Liver (tissue), 9 donors: ENCODE data around the gene KCNQ1. TPM values are rescaled to one million over a fixed set of nuclear protein-coding genes. Genes with fewer than 3 reads are reported as not detected.

Experiments
- DNase-seq: peaks from one replicate; pipeline ENCODE4 v3.0.0-alpha.2; 2017; ENCODE audit warnings: low spot score
- H3K27ac ChIP-seq, 2 donors: one replicate each; pipeline ENCODE4 v1.7.0; 2013; ENCODE audit warnings: inconsistent platforms in 2 of 2, low read length in 2 of 2, control low read depth in 1 of 2, low read depth in 1 of 2, mild to moderate bottlenecking in 1 of 2
- H3K27me3 ChIP-seq, 4 donors: one replicate each; pipeline versions ENCODE4 v1.6.1 to v1.7.0; 2013; ENCODE audit warnings: low read length in 3 of 4, inconsistent platforms in 1 of 4, mild to moderate bottlenecking in 1 of 4, moderate library complexity in 1 of 4; ENCODE audit not compliant: control insufficient read depth in 4 of 4, insufficient read depth in 4 of 4
- H3K36me3 ChIP-seq, 4 donors: one replicate each; pipeline versions ENCODE4 v1.6.1 to v1.7.0; 2013; ENCODE audit warnings: low read length in 3 of 4, mild to moderate bottlenecking in 3 of 4, low read depth in 1 of 4, moderate library complexity in 1 of 4; ENCODE audit not compliant: control insufficient read depth in 4 of 4, insufficient read depth in 3 of 4
- H3K4me1 ChIP-seq, 4 donors: one replicate each; pipeline versions ENCODE4 v1.6.1 to v1.7.0; 2013; ENCODE audit warnings: low read length in 3 of 4, mild to moderate bottlenecking in 3 of 4, moderate library complexity in 1 of 4; ENCODE audit not compliant: control insufficient read depth in 4 of 4, insufficient read depth in 4 of 4
- H3K4me3 ChIP-seq, 3 donors: one replicate each; pipeline versions ENCODE4 v1.6.1 to v1.7.0; 2013; ENCODE audit warnings: low read length in 3 of 3, control low read depth in 1 of 3, low read depth in 1 of 3, mild to moderate bottlenecking in 1 of 3
- H3K9ac ChIP-seq, 2 donors: one replicate each; pipeline ENCODE4 v1.7.0; 2013; ENCODE audit warnings: low read length in 2 of 2, mild to moderate bottlenecking in 2 of 2, moderate library complexity in 2 of 2, control low read depth in 1 of 2, low read depth in 1 of 2
- H3K9me3 ChIP-seq, 4 donors: one replicate each; pipeline versions ENCODE4 v1.6.1 to v1.7.0; 2013; ENCODE audit warnings: low read length in 3 of 4; ENCODE audit not compliant: control insufficient read depth in 4 of 4
- EGR1 ChIP-seq, 2 donors: IDR thresholded peaks; 2 replicates each; pipeline ENCODE4 v1.6.1; 2016 to 2018; ENCODE audit warnings: antibody characterized with exemption in 2 of 2, low read depth in 2 of 2
- FOXA1 ChIP-seq: IDR thresholded peaks from 2 replicates; pipeline ENCODE4 v1.6.1; 2016; ENCODE audit warnings: antibody characterized with exemption
- GABPA ChIP-seq, 2 donors: IDR thresholded peaks in 1 of 2; conservative IDR thresholded peaks in 1 of 2; 2 replicates each; pipeline ENCODE4 v1.6.1; 2016; ENCODE audit warnings: antibody characterized with exemption in 2 of 2, mild to moderate bottlenecking in 1 of 2, moderate library complexity in 1 of 2
- HNF4A ChIP-seq, 2 donors: conservative IDR thresholded peaks; 2 replicates each; pipeline ENCODE4 v1.6.1; 2016; ENCODE audit warnings: antibody characterized with exemption in 2 of 2, mild to moderate bottlenecking in 2 of 2
- HNF4G ChIP-seq: IDR thresholded peaks from 2 replicates; pipeline ENCODE4 v1.6.1; 2016; ENCODE audit warnings: antibody characterized with exemption
- JUND ChIP-seq, 2 donors: IDR thresholded peaks; 2 replicates each; pipeline ENCODE4 v1.6.1; 2016; ENCODE audit warnings: antibody characterized with exemption in 2 of 2
- NR2F2 ChIP-seq: IDR thresholded peaks from 2 replicates; pipeline ENCODE4 v1.6.1; 2016; ENCODE audit warnings: antibody characterized with exemption
- RAD21 ChIP-seq, 2 donors: IDR thresholded peaks; 2 replicates each; pipeline ENCODE4 v1.6.1; 2016; ENCODE audit warnings: antibody characterized with exemption in 2 of 2, mild to moderate bottlenecking in 2 of 2
- RXRA ChIP-seq, 2 donors: IDR thresholded peaks; 2 replicates each; pipeline ENCODE4 v1.6.1; 2017 to 2018; ENCODE audit warnings: antibody characterized with exemption in 2 of 2, mild to moderate bottlenecking in 1 of 2
- SP1 ChIP-seq: IDR thresholded peaks from 2 replicates; pipeline ENCODE4 v1.6.1; 2018; ENCODE audit warnings: antibody characterized with exemption, mild to moderate bottlenecking
- TAF1 ChIP-seq: conservative IDR thresholded peaks from 2 replicates; pipeline ENCODE4 v1.6.1; 2016; ENCODE audit warnings: antibody characterized with exemption, mild to moderate bottlenecking
- YY1 ChIP-seq: IDR thresholded peaks from 2 replicates; pipeline ENCODE4 v1.6.1; 2016; ENCODE audit warnings: antibody characterized with exemption, mild to moderate bottlenecking
- WGBS: extraction: QIAGEN DNeasy Blood & Tissue Kit; methylation state at CpG from one replicate; pipeline ENCODE4 v1.1.7; 2013; 5-methylcytosine and 5-hydroxymethylcytosine counted together
- polyA plus RNA-seq, 2 donors: library from polyadenylated mRNA; stranded (reverse) in 1 of 2; unstranded in 1 of 2; fragments of 200-250 nt in 1 of 2; fragments of >200 nt in 1 of 2; fragmentation: Nextera tagmentation in 1 of 2; extraction: Ambion mirVana in 1 of 2; gene quantifications; one replicate each; pipeline versions ENCODE4 v1.2.1 to v1.2.3, GENCODE V29; 2013 to 2015
- total RNA-seq, 2 donors: library from RNA; depleted of rRNA; stranded (reverse); fragments of >200 nt; gene quantifications; one replicate each; pipeline ENCODE4 v1.2.3, GENCODE V29; 2014
- TF ChIP-seq, protein P1 (sequence below): IDR thresholded peaks from 2 replicates; pipeline ENCODE4 v1.6.1; 2016; ENCODE audit warnings: antibody characterized with exemption
- TF ChIP-seq, protein P2 (sequence below): IDR thresholded peaks from 2 replicates; pipeline ENCODE4 v1.6.1; 2016; ENCODE audit warnings: antibody characterized with exemption
- TF ChIP-seq, protein P3 (sequence below): IDR thresholded peaks from 2 replicates; pipeline ENCODE4 v1.6.1; 2016; ENCODE audit warnings: antibody characterized with exemption
- TF ChIP-seq, protein P4 (sequence below): fragments of 150-350 bp; IDR thresholded peaks from 2 replicates; pipeline ENCODE4 v1.5.1; 2017; ENCODE audit warnings: improper control_type of control experiment, low read depth, low read length; ENCODE audit not compliant: missing input control
- TF ChIP-seq, protein P5 (sequence below): IDR thresholded peaks from 2 replicates; pipeline ENCODE4 v1.6.1; 2016; ENCODE audit warnings: antibody characterized with exemption, mild to moderate bottlenecking
- donor health status: healthy.
- donor health status: healthy.
- donor health status: healthy.
- donor health status: healthy.
- donor health status: healthy.

The KCNQ1 gene
- total and polyA plus RNA-seq, 4 donors: 0.31 to 2.2 (median 1.5) TPM

DNA sequence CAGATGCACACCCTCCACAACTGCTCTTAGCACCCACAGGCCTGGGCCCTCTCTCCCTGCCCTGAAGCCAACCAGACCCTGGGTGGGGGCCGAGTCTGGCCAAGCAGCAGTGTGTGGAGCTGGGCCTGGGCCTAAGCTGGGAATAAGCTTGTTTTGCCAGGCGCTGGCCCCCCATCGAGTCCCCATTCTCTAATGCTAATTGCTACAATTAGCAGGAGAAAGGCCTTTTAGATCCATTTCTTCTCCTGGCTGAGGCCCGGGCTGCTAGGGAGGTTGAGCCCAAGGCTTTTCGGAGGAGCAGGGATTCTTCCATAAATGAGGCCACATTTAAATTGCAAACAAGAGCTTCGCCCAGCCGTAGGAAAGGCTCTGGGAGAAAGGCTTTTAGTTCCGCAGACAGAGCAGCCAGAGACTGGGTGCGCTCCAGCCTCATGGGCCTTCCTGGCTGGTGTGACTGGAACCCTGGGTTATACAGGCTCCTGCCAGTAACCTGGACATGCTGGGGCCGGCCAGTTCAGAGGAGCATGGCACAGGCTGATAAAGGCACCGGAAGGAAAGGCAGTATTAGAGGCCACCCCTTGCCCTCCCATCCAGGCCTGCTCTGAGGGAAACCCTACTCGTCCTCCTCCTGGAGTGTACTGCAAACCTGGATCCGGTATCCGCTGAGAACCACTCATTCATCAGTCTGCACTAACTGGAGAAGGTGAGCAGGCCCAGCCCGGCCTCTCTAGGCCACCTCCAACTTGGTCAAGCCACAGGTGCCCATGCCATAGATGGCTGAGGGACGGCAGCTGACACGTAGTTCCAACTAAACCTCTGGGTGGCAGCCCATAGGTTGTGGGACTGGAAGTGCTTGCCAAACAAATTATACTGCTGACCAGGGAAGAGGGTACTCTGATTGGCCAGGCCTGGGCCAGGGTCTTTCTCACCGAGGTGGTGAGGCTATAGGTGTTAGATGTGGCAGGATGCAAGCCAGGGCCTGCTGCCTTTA lies 248.8 kb downstream of the KCNQ1 start:
- no peak overlapping the region for H3K27ac ChIP-seq
- no peaks in the 10 kb centered on the region for H3K9me3 ChIP-seq
- no peak for DNase-seq
- 90% methylated on average over 18 of the region's 18 CpGs for WGBS
- H3K9ac ChIP-seq: no peak overlapping the region
- H3K4me3 ChIP-seq: no peak overlapping the region
- no peaks in the 10 kb centered on the region for H3K36me3 ChIP-seq
- peaks cover 0 to 18% (median 5%) of the 10 kb centered on the region in 4 donors for H3K4me1 ChIP-seq
- TF ChIP-seq, protein P1, sequence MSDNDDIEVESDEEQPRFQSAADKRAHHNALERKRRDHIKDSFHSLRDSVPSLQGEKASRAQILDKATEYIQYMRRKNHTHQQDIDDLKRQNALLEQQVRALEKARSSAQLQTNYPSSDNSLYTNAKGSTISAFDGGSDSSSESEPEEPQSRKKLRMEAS: no peak
- TF ChIP-seq FOXA1: no peak
- no peak for TF ChIP-seq JUND (IDR thresholded peaks at IDR 0.05)
- TF ChIP-seq GABPA (IDR thresholded peaks at IDR 0.05 in 1 of 2, conservative IDR thresholded peaks at IDR 0.05 in 1 of 2): no peak
- TF ChIP-seq RAD21 (IDR thresholded peaks at IDR 0.05): no peak
- TF ChIP-seq HNF4A (conservative IDR thresholded peaks at IDR 0.05): no peak
- TF ChIP-seq EGR1 (IDR thresholded peaks at IDR 0.05; ENCODE audit: low read depth in 2 of 2): no peak
- no peak for TF ChIP-seq YY1
- no peak for TF ChIP-seq SP1
- TF ChIP-seq TAF1: no peak
- no peak for TF ChIP-seq HNF4G
- no peak for TF ChIP-seq NR2F2
- TF ChIP-seq, protein P2, sequence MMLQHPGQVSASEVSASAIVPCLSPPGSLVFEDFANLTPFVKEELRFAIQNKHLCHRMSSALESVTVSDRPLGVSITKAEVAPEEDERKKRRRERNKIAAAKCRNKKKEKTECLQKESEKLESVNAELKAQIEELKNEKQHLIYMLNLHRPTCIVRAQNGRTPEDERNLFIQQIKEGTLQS: no peak
- TF ChIP-seq, protein P3, sequence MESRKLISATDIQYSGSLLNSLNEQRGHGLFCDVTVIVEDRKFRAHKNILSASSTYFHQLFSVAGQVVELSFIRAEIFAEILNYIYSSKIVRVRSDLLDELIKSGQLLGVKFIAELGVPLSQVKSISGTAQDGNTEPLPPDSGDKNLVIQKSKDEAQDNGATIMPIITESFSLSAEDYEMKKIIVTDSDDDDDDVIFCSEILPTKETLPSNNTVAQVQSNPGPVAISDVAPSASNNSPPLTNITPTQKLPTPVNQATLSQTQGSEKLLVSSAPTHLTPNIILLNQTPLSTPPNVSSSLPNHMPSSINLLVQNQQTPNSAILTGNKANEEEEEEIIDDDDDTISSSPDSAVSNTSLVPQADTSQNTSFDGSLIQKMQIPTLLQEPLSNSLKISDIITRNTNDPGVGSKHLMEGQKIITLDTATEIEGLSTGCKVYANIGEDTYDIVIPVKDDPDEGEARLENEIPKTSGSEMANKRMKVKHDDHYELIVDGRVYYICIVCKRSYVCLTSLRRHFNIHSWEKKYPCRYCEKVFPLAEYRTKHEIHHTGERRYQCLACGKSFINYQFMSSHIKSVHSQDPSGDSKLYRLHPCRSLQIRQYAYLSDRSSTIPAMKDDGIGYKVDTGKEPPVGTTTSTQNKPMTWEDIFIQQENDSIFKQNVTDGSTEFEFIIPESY: no peak
- TF ChIP-seq, protein P4, sequence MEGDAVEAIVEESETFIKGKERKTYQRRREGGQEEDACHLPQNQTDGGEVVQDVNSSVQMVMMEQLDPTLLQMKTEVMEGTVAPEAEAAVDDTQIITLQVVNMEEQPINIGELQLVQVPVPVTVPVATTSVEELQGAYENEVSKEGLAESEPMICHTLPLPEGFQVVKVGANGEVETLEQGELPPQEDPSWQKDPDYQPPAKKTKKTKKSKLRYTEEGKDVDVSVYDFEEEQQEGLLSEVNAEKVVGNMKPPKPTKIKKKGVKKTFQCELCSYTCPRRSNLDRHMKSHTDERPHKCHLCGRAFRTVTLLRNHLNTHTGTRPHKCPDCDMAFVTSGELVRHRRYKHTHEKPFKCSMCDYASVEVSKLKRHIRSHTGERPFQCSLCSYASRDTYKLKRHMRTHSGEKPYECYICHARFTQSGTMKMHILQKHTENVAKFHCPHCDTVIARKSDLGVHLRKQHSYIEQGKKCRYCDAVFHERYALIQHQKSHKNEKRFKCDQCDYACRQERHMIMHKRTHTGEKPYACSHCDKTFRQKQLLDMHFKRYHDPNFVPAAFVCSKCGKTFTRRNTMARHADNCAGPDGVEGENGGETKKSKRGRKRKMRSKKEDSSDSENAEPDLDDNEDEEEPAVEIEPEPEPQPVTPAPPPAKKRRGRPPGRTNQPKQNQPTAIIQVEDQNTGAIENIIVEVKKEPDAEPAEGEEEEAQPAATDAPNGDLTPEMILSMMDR: no peak
- TF ChIP-seq RXRA (IDR thresholded peaks at IDR 0.05): no peak
- TF ChIP-seq, protein P5, sequence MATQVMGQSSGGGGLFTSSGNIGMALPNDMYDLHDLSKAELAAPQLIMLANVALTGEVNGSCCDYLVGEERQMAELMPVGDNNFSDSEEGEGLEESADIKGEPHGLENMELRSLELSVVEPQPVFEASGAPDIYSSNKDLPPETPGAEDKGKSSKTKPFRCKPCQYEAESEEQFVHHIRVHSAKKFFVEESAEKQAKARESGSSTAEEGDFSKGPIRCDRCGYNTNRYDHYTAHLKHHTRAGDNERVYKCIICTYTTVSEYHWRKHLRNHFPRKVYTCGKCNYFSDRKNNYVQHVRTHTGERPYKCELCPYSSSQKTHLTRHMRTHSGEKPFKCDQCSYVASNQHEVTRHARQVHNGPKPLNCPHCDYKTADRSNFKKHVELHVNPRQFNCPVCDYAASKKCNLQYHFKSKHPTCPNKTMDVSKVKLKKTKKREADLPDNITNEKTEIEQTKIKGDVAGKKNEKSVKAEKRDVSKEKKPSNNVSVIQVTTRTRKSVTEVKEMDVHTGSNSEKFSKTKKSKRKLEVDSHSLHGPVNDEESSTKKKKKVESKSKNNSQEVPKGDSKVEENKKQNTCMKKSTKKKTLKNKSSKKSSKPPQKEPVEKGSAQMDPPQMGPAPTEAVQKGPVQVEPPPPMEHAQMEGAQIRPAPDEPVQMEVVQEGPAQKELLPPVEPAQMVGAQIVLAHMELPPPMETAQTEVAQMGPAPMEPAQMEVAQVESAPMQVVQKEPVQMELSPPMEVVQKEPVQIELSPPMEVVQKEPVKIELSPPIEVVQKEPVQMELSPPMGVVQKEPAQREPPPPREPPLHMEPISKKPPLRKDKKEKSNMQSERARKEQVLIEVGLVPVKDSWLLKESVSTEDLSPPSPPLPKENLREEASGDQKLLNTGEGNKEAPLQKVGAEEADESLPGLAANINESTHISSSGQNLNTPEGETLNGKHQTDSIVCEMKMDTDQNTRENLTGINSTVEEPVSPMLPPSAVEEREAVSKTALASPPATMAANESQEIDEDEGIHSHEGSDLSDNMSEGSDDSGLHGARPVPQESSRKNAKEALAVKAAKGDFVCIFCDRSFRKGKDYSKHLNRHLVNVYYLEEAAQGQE: no peak
- H3K27me3 ChIP-seq: no peaks in the 10 kb centered on the region
